Activated naive CD4-positive, alpha-beta T cell treated with anti-CD3 and anti-CD28 coated beads for 36 hours (primary cell): ENCODE measurements around the gene UBASH3B. TPM values are rescaled to one million over a fixed set of nuclear protein-coding genes. Genes with fewer than 3 reads are reported as not detected.

ENCODE experiments used
- CTCF ChIA-PET: fragments of 350-600 bp; sonication (Branson Sonifier 250); formaldehyde crosslinking; loops from one replicate; lab custom pipeline; 2021; ENCODE audit warnings: antibody characterized with exemption; lab: Charles Lee
- DNase-seq: peaks from one replicate; pipeline ENCODE4 v3.0.0-alpha.2; 2020
- H3K27ac Mint-ChIP-seq: one replicate; pipeline ENCODE4 v1.8.0; 2021; ENCODE audit warnings: mild to moderate bottlenecking, mixed read lengths
- H3K27me3 Mint-ChIP-seq: one replicate; pipeline ENCODE4 v1.8.0; 2021; ENCODE audit warnings: low read depth, mixed read lengths
- H3K36me3 Mint-ChIP-seq: one replicate; pipeline ENCODE4 v1.8.0; 2021; ENCODE audit warnings: low read depth, mixed read lengths
- H3K4me1 Mint-ChIP-seq: one replicate; pipeline ENCODE4 v1.8.0; 2021; ENCODE audit warnings: low read depth, mixed read lengths
- H3K4me3 Mint-ChIP-seq: one replicate; pipeline ENCODE4 v1.8.0; 2021; ENCODE audit warnings: mild to moderate bottlenecking, moderate library complexity, mixed read lengths
- H3K9me3 Mint-ChIP-seq: one replicate; pipeline ENCODE4 v1.8.0; 2021; ENCODE audit warnings: mixed read lengths
- intact Hi-C: fragments of 100-400 bp; cut with micrococcal nuclease; formaldehyde crosslinking; loops from one replicate; pipeline ENCODE4 v1.15.1; 2023
- total RNA-seq, 2 experiments: library from RNA; stranded (reverse); gene quantifications; one replicate each; pipeline ENCODE4 v1.2.3, GENCODE V29; 2021

The UBASH3B gene
- total RNA-seq, 2 experiments from 2014 or later, result 17.9 to 21.1 TPM

GRCh38 chr11:122796128-122796717, 140.7 kb downstream of the UBASH3B start:
- CTCF ChIA-PET, result interaction anchor here (0.6 to 13.3 kb wide), 32 partner anchors 8 to 231 kb away, joined by 3 to 289 read pairs (median 4); no protein-coding TSS in a partner anchor
- DNase-seq, result peak; percentile 84
- Mint-ChIP-seq H3K9me3 (no peaks in the 10 kb centered on the region), H3K36me3 (peaks cover 7% of the 10 kb centered on the region), H3K4me3 (no peak overlapping the region), H3K27me3 (no peaks in the 10 kb centered on the region), H3K4me1 (peaks cover 2% of the 10 kb centered on the region), H3K27ac (no peak overlapping the region)
- intact Hi-C loops, result loop anchor here (1.0 to 10.0 kb wide), 4 partner anchors 58 to 259 kb away; no protein-coding TSS in a partner anchor

GRCh38 chr11:122797651-122798050, 142.1 kb downstream of the UBASH3B start:
- Mint-ChIP-seq H3K27ac (no peak overlapping the region), H3K27me3 (no peaks in the 10 kb centered on the region), H3K4me1 (no peaks in the 10 kb centered on the region), H3K9me3 (no peaks in the 10 kb centered on the region), H3K4me3 (no peak overlapping the region), H3K36me3 (peaks cover 7% of the 10 kb centered on the region)
- DNase-seq, result no peak
- intact Hi-C loops, result loop anchor here (5.0 to 10.0 kb wide), 2 partner anchors 215 to 257 kb away; no protein-coding TSS in a partner anchor
- CTCF ChIA-PET, result interaction anchor here (0.5 to 13.3 kb wide), 14 partner anchors 9 to 228 kb away, joined by 3 to 289 read pairs (median 4); no protein-coding TSS in a partner anchor

- Mint-ChIP-seq H3K27me3 (no peaks in the 10 kb centered on the region), H3K36me3 (peaks cover 7% of the 10 kb centered on the region), H3K4me3 (no peak overlapping the region), H3K27ac (no peak overlapping the region), H3K4me1 (no peaks in the 10 kb centered on the region), H3K9me3 (no peaks in the 10 kb centered on the region)
- DNase-seq, result no peak
- CTCF ChIA-PET, result interaction anchor here (2.1 to 13.3 kb wide), 2 partner anchors 54 to 55 kb away, joined by 14 to 289 read pairs; no protein-coding TSS in a partner anchor
- intact Hi-C loops, result loop anchor here (5.0 to 10.0 kb wide), 2 partner anchors 217 to 255 kb away; no protein-coding TSS in a partner anchor
These were observed 144.0 kb downstream of the UBASH3B start for GRCh38 chr11:122799406-122800105.

GRCh38 chr11:122802876-122803275, 147.4 kb downstream of the UBASH3B start:
- intact Hi-C loops, result no loop called here
- CTCF ChIA-PET, result no interaction called here
- H3K27ac Mint-ChIP-seq, result no peak overlapping the region
- no peaks in the 10 kb centered on the region for H3K9me3 Mint-ChIP-seq
- peaks cover 5% of the 10 kb centered on the region for H3K36me3 Mint-ChIP-seq
- no peak overlapping the region for H3K4me3 Mint-ChIP-seq
- H3K4me1 Mint-ChIP-seq, result peaks cover 4% of the 10 kb centered on the region
- no peaks in the 10 kb centered on the region for H3K27me3 Mint-ChIP-seq
- DNase-seq, result no peak

GRCh38 chr11:122803306-122803705, 147.8 kb downstream of the UBASH3B start:
- peaks cover 8% of the 10 kb centered on the region for H3K4me1 Mint-ChIP-seq
- no peaks in the 10 kb centered on the region for H3K9me3 Mint-ChIP-seq
- no peaks in the 10 kb centered on the region for H3K27me3 Mint-ChIP-seq
- DNase-seq, result no peak
- intact Hi-C loops, result no loop called here
- H3K27ac Mint-ChIP-seq, result peak overlapping the region; percentile 33
- no peak overlapping the region for H3K4me3 Mint-ChIP-seq
- CTCF ChIA-PET, result no interaction called here
- H3K36me3 Mint-ChIP-seq, result peaks cover 6% of the 10 kb centered on the region

GRCh38 chr11:122803716-122804115, 148.2 kb downstream of the UBASH3B start:
- no peak for DNase-seq

GRCh38 chr11:122804161-122804560, 148.6 kb downstream of the UBASH3B start:
- no peaks in the 10 kb centered on the region for H3K9me3 Mint-ChIP-seq

More at GRCh38 chr11:122803716-122804115, 148.2 kb downstream of the UBASH3B start:
- Mint-ChIP-seq H3K4me1 (peaks cover 12% of the 10 kb centered on the region), H3K27ac (peak overlapping the region; percentile 33), H3K27me3 (no peaks in the 10 kb centered on the region), H3K36me3 (peaks cover 8% of the 10 kb centered on the region), H3K4me3 (no peak overlapping the region), H3K9me3 (no peaks in the 10 kb centered on the region)
- intact Hi-C loops, result no loop called here
- CTCF ChIA-PET, result no interaction called here

GRCh38 chr11:122804796-122805195, 149.3 kb downstream of the UBASH3B start:
- H3K27me3 Mint-ChIP-seq, result no peaks in the 10 kb centered on the region
- peaks cover 18% of the 10 kb centered on the region for H3K4me1 Mint-ChIP-seq
- CTCF ChIA-PET, result interaction anchor here (0.8 kb wide), 1 partner anchor 48 kb away, joined by 3 read pairs; no protein-coding TSS in a partner anchor
- peaks cover 6% of the 10 kb centered on the region for H3K36me3 Mint-ChIP-seq
- intact Hi-C loops, result no loop called here
- no peak for DNase-seq
- no peaks in the 10 kb centered on the region for H3K9me3 Mint-ChIP-seq
- no peak overlapping the region for H3K27ac Mint-ChIP-seq
- H3K4me3 Mint-ChIP-seq, result no peak overlapping the region

More at GRCh38 chr11:122804161-122804560, 148.6 kb downstream of the UBASH3B start:
- H3K27ac Mint-ChIP-seq, result no peak overlapping the region
- H3K27me3 Mint-ChIP-seq, result no peaks in the 10 kb centered on the region
- CTCF ChIA-PET, result interaction anchor here (0.8 kb wide), 1 partner anchor 49 kb away, joined by 3 read pairs; no protein-coding TSS in a partner anchor
- no peak for DNase-seq
- intact Hi-C loops, result no loop called here
- H3K36me3 Mint-ChIP-seq, result peaks cover 8% of the 10 kb centered on the region
- H3K4me1 Mint-ChIP-seq, result peaks cover 14% of the 10 kb centered on the region
- H3K4me3 Mint-ChIP-seq, result no peak overlapping the region

GRCh38 chr11:122807731-122808477, 152.4 kb downstream of the UBASH3B start:
- Mint-ChIP-seq H3K27ac (peak overlapping the region; percentile 47), H3K9me3 (no peaks in the 10 kb centered on the region), H3K36me3 (peaks cover 6% of the 10 kb centered on the region), H3K4me1 (peaks cover 32% of the 10 kb centered on the region), H3K4me3 (no peak overlapping the region), H3K27me3 (no peaks in the 10 kb centered on the region)
- CTCF ChIA-PET, result interaction anchor here (0.6 to 4.1 kb wide), 7 partner anchors 12 to 227 kb away, joined by 3 to 48 read pairs (median 4); no protein-coding TSS in a partner anchor
- no peak for DNase-seq
- intact Hi-C loops, result no loop called here

- peak overlapping the region; percentile 47 for H3K27ac Mint-ChIP-seq
- CTCF ChIA-PET, result interaction anchor here (0.6 to 4.1 kb wide), 7 partner anchors 12 to 228 kb away, joined by 3 to 48 read pairs (median 4); no protein-coding TSS in a partner anchor
- H3K4me1 Mint-ChIP-seq, result peaks cover 34% of the 10 kb centered on the region
- H3K36me3 Mint-ChIP-seq, result peaks cover 6% of the 10 kb centered on the region
- peak; percentile 18 for DNase-seq
- H3K4me3 Mint-ChIP-seq, result no peak overlapping the region
- no peaks in the 10 kb centered on the region for H3K9me3 Mint-ChIP-seq
- H3K27me3 Mint-ChIP-seq, result no peaks in the 10 kb centered on the region
- intact Hi-C loops, result no loop called here
These were observed 153.0 kb downstream of the UBASH3B start for GRCh38 chr11:122808478-122808869.

- CTCF ChIA-PET, result interaction anchor here (0.7 to 3.6 kb wide), 2 partner anchors 43 to 54 kb away, joined by 5 to 48 read pairs; no protein-coding TSS in a partner anchor
- Mint-ChIP-seq H3K9me3 (no peaks in the 10 kb centered on the region), H3K36me3 (peaks cover 4% of the 10 kb centered on the region), H3K27ac (no peak overlapping the region), H3K27me3 (no peaks in the 10 kb centered on the region), H3K4me1 (peaks cover 33% of the 10 kb centered on the region), H3K4me3 (no peak overlapping the region)
- DNase-seq, result no peak
- intact Hi-C loops, result no loop called here
These were observed 154.3 kb downstream of the UBASH3B start for GRCh38 chr11:122809866-122810265.
